Mammary epithelial cell (primary cell): Measurements from ENCODE around the gene MYO16.

Experiments used
- CTCF ChIP-seq, 2 donors: IDR thresholded peaks in 1 of 2; conservative IDR thresholded peaks in 1 of 2; 2 replicates each; pipeline ENCODE4 v1.5.1; 2011 to 2012; ENCODE audit warnings: inconsistent platforms in 2 of 2, low read length in 2 of 2, mild to moderate bottlenecking in 2 of 2, control low read depth in 1 of 2, low read depth in 1 of 2; ENCODE audit not compliant: insufficient read depth in 1 of 2; ENCODE audit errors: extremely low read depth in 1 of 2
- EZH2 ChIP-seq: IDR thresholded peaks from 2 replicates; pipeline ENCODE4 v1.6.1; 2012; ENCODE audit warnings: low read length, inconsistent platforms, borderline replicate concordance

GRCh38 chr13:108950333-108951010, 321.1 kb downstream of the MYO16 start:
- TF ChIP-seq CTCF (conservative IDR thresholded peaks at IDR 0.05 in 1 of 2, IDR thresholded peaks at IDR 0.05 in 1 of 2; ENCODE audit: extremely low read depth in 1 of 2, insufficient read depth in 1 of 2, low read depth in 1 of 2, low read length in 2 of 2) (no peak), EZH2 (no peak)
